HCT116 (cell line): ENCODE measurements around the gene RHBDL3. TPM values are rescaled to one million over a fixed set of nuclear protein-coding genes. Genes with fewer than 3 reads are reported as not detected.

Experiments used
- microRNA counts: library from miRNA; unstranded; fragments of <30 nt; microRNA quantifications from one replicate; lab custom pipeline; 2015
- microRNA-seq: library from miRNA; unstranded; fragments of <30 nt; microRNA quantifications from one replicate; pipeline ENCODE4, GENCODE V29; 2016; ENCODE audit warnings: borderline number of aligned reads
- total RNA-seq: library from RNA; stranded (reverse); gene quantifications from one replicate; pipeline ENCODE4 v1.2.1, GENCODE V29; 2021; ENCODE audit not compliant: unreplicated experiment

Gene RHBDL3
- total RNA-seq, 1 experiment from 2014 or later: 4.0 TPM

MicroRNAs encoded within 50 kb of the gene (microRNA counts, 767-probe panel; counts per million panel counts)
- microRNA hsa-miR-632 (lab: Ali Mortazavi, UCI): not detected

Small RNA genes lying within 50 kb of the gene (microRNA-seq; reads per million reads assigned to microRNA genes)
- not detected for gene MIR632

Other genes with a start within 250 kb of the RHBDL3 start
- 33.3 TPM for gene RHOT1, start 123.3 kb upstream of the RHBDL3 start, total RNA-seq
- 22.5 TPM for gene C17orf75, start 76.3 kb downstream of the RHBDL3 start, total RNA-seq
- gene ZNF207, start 84.3 kb downstream of the RHBDL3 start, total RNA-seq: 181 TPM
- gene PSMD11, start 178.7 kb downstream of the RHBDL3 start, total RNA-seq: 143 TPM
- gene CDK5R1, start 221.2 kb downstream of the RHBDL3 start, total RNA-seq: 5.4 TPM